Stimulated activated CD8-positive, alpha-beta memory T cell treated with anti-CD3 and anti-CD28 coated beads, Interleukin-7, amount 100 ng/mL, for 1 hour (primary cell): ENCODE data around the gene TUBGCP5.

ENCODE experiments used
- DNase-seq, 2 donors: peaks; one replicate each; pipeline ENCODE4 v3.0.0-alpha.2; 2020; ENCODE audit warnings: low read depth in 2 of 2

The TUBGCP5 gene

GRCh38 chr15:22978691-22979237 is 60.6 kb downstream of the TUBGCP5 start:
- DNase-seq: no peak

GRCh38 chr15:22974745-22975144 is 64.6 kb downstream of the TUBGCP5 start:
- no peak for DNase-seq

- DNase-seq: no peak
These were observed 65.4 kb downstream of the TUBGCP5 start for GRCh38 chr15:22973987-22974386.

GRCh38 chr15:22973286-22973685 is 66.1 kb downstream of the TUBGCP5 start:
- no peak for DNase-seq

GRCh38 chr15:22969489-22969888 is 69.9 kb downstream of the TUBGCP5 start:
- no peak for DNase-seq

GRCh38 chr15:22968366-22968765 is 71.0 kb downstream of the TUBGCP5 start:
- DNase-seq: no peak

- no peak for DNase-seq
These were observed 72.1 kb downstream of the TUBGCP5 start for GRCh38 chr15:22967084-22967770.

- DNase-seq: no peak
These were observed 72.9 kb downstream of the TUBGCP5 start for GRCh38 chr15:22966321-22967083.

GRCh38 chr15:22963641-22964040 is 75.7 kb downstream of the TUBGCP5 start:
- DNase-seq: no peak

GRCh38 chr15:22962611-22963010 is 76.8 kb downstream of the TUBGCP5 start:
- DNase-seq: no peak

- DNase-seq: no peak
These were observed 77.6 kb downstream of the TUBGCP5 start for GRCh38 chr15:22961762-22962161.

- DNase-seq: no peak
These were observed 78.8 kb downstream of the TUBGCP5 start for GRCh38 chr15:22960556-22960955.

GRCh38 chr15:22960126-22960525 is 79.2 kb downstream of the TUBGCP5 start:
- no peak for DNase-seq

- DNase-seq: no peak
These were observed 79.9 kb downstream of the TUBGCP5 start for GRCh38 chr15:22959321-22960101.

- no peak for DNase-seq
These were observed 80.7 kb downstream of the TUBGCP5 start for GRCh38 chr15:22958487-22959280.

GRCh38 chr15:22956978-22957260 is 82.5 kb downstream of the TUBGCP5 start:
- DNase-seq: no peak

- no peak for DNase-seq
These were observed 83.0 kb downstream of the TUBGCP5 start for GRCh38 chr15:22956257-22956977.

GRCh38 chr15:22955544-22956119 is 83.7 kb downstream of the TUBGCP5 start:
- no peak for DNase-seq

- DNase-seq: no peak
These were observed 84.4 kb downstream of the TUBGCP5 start for GRCh38 chr15:22954798-22955543.

GRCh38 chr15:22954326-22954725 is 85.0 kb downstream of the TUBGCP5 start:
- no peak for DNase-seq
